HG02759 (cell line): ENCODE results near the gene NDUFA12.

Experiments
- ATAC-seq: cut with Tn5 transposase; IDR thresholded peaks from one replicate; pipeline ENCODE4 v1.9.1; 2021; ENCODE audit warnings: mild to moderate bottlenecking, moderate library complexity; ENCODE audit not compliant: unreplicated experiment

NDUFA12 gene

GRCh38 chr12:94942663-94943062, 60.8 kb downstream of the NDUFA12 start:
- ATAC-seq: no peak

- ATAC-seq: no peak
Measured at GRCh38 chr12:94941440-94941862, 62.0 kb downstream of the NDUFA12 start.

- ATAC-seq: no peak
Measured at GRCh38 chr12:94940771-94941170, 62.7 kb downstream of the NDUFA12 start.

- no peak for ATAC-seq
Measured at GRCh38 chr12:94938583-94938982, 64.9 kb downstream of the NDUFA12 start.

- no peak for ATAC-seq
Measured at GRCh38 chr12:94930772-94931171, 72.7 kb downstream of the NDUFA12 start.

DNA sequence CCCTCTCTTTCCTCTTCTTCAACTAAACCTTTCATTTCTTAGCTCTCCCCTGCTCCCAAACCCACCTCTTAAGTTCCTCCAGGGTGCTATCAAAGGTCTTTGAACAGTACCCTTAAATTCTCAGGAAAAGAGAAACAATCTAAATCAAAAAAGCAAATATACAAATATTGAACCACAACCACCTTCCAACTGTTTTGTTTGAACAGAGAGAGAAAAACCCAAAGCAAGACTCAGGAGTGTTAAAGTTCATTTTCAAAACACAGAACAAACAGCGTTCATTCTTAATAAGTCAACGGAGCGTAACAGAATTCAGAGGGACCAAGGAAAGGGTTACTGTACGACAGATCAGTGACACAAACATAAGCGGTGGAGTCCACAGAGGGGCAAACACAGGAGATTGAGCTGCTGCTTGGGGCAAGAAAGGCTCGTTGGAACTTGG, 73.3 kb downstream of the NDUFA12 start:
- no peak for ATAC-seq

- no peak for ATAC-seq
Measured at GRCh38 chr12:94929780-94930179, 73.7 kb downstream of the NDUFA12 start.

DNA sequence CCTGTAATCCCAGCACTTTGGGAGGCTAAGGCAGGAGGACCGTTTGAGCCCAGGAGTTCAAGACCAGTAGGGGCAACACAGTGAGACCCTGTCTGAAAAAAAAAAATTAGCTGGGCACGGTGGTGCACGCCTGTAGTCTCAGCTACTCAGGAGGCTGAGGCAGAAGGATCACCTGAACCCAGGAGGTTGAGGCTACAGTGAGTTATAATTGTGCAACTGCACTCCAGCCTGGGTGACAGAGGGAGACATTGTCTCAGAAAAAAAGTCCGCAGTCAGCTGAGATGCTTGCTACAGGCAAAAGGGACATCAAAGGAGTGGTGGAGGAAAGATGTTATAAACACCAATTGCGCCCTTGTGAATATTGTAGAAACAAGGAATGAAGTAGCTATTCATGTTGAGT, 77.8 kb downstream of the NDUFA12 start:
- no peak for ATAC-seq

GRCh38 chr12:94925206-94925605, 78.3 kb downstream of the NDUFA12 start:
- ATAC-seq: no peak

GRCh38 chr12:94922561-94922960, 80.9 kb downstream of the NDUFA12 start:
- no peak for ATAC-seq
